IMR-90 (cell line): ENCODE results near the gene SLC23A1. TPM values are rescaled to one million over a fixed set of nuclear protein-coding genes. Genes with fewer than 3 reads are reported as not detected.

Experiments
- ATAC-seq: fragments of 200-7000 bp; cut with Tn5 transposase; 2 replicates; pipeline ENCODE4 v1.9.1; 2020; ENCODE audit warnings: low read depth, mild to moderate bottlenecking, moderate library complexity
- BruUV-seq: library from RNA; stranded (reverse); fragments of 400-500 nt; replicated peaks from 2 replicates; lab custom pipeline; 2021; lab: Mats Ljungman, UMichigan
- CTCF ChIA-PET: fragments of 300-600 bp; formaldehyde crosslinking; extraction: SDS; loops from one replicate; lab custom pipeline; 2021; ENCODE audit warnings: antibody characterized with exemption; lab: Yijun Ruan, JAX
- POLR2A ChIA-PET: fragments of 300-600 bp; sonication (Branson Sonifier 250); formaldehyde crosslinking; loops from one replicate; lab custom pipeline; 2022; ENCODE audit warnings: antibody characterized with exemption; ENCODE audit not compliant: unreplicated experiment; lab: Charles Lee
- DNase-seq: peaks from one replicate; pipeline ENCODE4 v3.0.0; 2013
- H2AFZ ChIP-seq: replicated peaks from 2 replicates; pipeline ENCODE3; 2013; ENCODE audit warnings: low read length, mild to moderate bottlenecking; ENCODE audit not compliant: poor library complexity
- H2AK5ac ChIP-seq: 2 replicates; pipeline ENCODE4 v1.6.1; 2013; ENCODE audit warnings: low read depth, low read length, inconsistent platforms
- H2AK9ac ChIP-seq: replicated peaks from 2 replicates; pipeline ENCODE3; 2013; ENCODE audit warnings: mild to moderate bottlenecking, low read depth, low read length, moderate library complexity; ENCODE audit not compliant: poor library complexity
- H2BK120ac ChIP-seq: 2 replicates; pipeline ENCODE4 v1.6.1; 2013; ENCODE audit warnings: low read depth, low read length, inconsistent platforms
- H2BK15ac ChIP-seq: 3 replicates; pipeline ENCODE4 v1.6.1; 2013; ENCODE audit warnings: low read depth, low read length, inconsistent platforms
- H2BK20ac ChIP-seq: 2 replicates; pipeline ENCODE4 v1.6.1; 2013; ENCODE audit warnings: low read depth, mild to moderate bottlenecking, inconsistent platforms, low read length, moderate library complexity
- H2BK5ac ChIP-seq: 2 replicates; pipeline ENCODE4 v1.6.1; 2013; ENCODE audit warnings: mild to moderate bottlenecking, low read depth, low read length, inconsistent platforms; ENCODE audit not compliant: poor library complexity, severe bottlenecking
- H3K14ac ChIP-seq: replicated peaks from 2 replicates; pipeline ENCODE4 v1.6.1; 2013; ENCODE audit warnings: low read depth, low read length, inconsistent platforms
- H3K18ac ChIP-seq: 2 replicates; pipeline ENCODE4 v1.6.1; 2013; ENCODE audit warnings: low read depth, low read length, control low read depth
- H3K23ac ChIP-seq: 2 replicates; pipeline ENCODE4 v1.6.1; 2013; ENCODE audit warnings: low read depth, low read length, inconsistent platforms
- H3K27ac ChIP-seq: 2 replicates; pipeline ENCODE4 v1.5.1; 2013; ENCODE audit warnings: mild to moderate bottlenecking, control low read depth, low read length; ENCODE audit not compliant: insufficient read depth
- H3K27me3 ChIP-seq: 2 replicates; pipeline ENCODE4 v1.6.1; 2013; ENCODE audit warnings: low read length; ENCODE audit not compliant: control insufficient read depth, insufficient read depth
- H3K36me3 ChIP-seq: 2 replicates; pipeline ENCODE4 v1.6.1; 2013; ENCODE audit warnings: low read length, mixed read lengths; ENCODE audit not compliant: control insufficient read depth, insufficient read depth
- H3K4ac ChIP-seq: 2 replicates; pipeline ENCODE4 v1.6.1; 2013; ENCODE audit warnings: low read depth, low read length, inconsistent platforms
- H3K4me1 ChIP-seq: 2 replicates; pipeline ENCODE4 v1.6.1; 2013; ENCODE audit warnings: low read length, mixed read lengths; ENCODE audit not compliant: control insufficient read depth, insufficient read depth
- H3K4me2 ChIP-seq: 2 replicates; pipeline ENCODE4 v1.6.1; 2013; ENCODE audit warnings: low read depth, mild to moderate bottlenecking, control low read depth, low read length, moderate library complexity
- H3K4me3 ChIP-seq: 2 replicates; pipeline ENCODE4 v1.5.1; 2013; ENCODE audit warnings: low read depth, mild to moderate bottlenecking, control low read depth, low read length, moderate library complexity; ENCODE audit not compliant: insufficient read depth
- H3K56ac ChIP-seq: 2 replicates; pipeline ENCODE4 v1.6.1; 2013; ENCODE audit warnings: low read length, inconsistent platforms; ENCODE audit not compliant: insufficient read depth; ENCODE audit errors: extremely low read depth
- H3K79me1 ChIP-seq, 2 experiments: 2 replicates each; pipeline ENCODE4 v1.6.1; 2013; ENCODE audit warnings: low read length in 2 of 2, inconsistent platforms in 1 of 2, low read depth in 1 of 2
- H3K9ac ChIP-seq: 2 replicates; pipeline ENCODE4 v1.6.1; 2013; ENCODE audit warnings: low read depth, low read length, control low read depth
- H3K9me1 ChIP-seq: 2 replicates; pipeline ENCODE4 v1.6.1; 2013; ENCODE audit warnings: low read length, inconsistent platforms; ENCODE audit not compliant: insufficient read depth
- H3K9me3 ChIP-seq: 2 replicates; pipeline ENCODE4 v1.6.1; 2013; ENCODE audit warnings: low read length; ENCODE audit not compliant: control insufficient read depth, insufficient read depth
- H4K20me1 ChIP-seq: 2 replicates; pipeline ENCODE4 v1.6.1; 2013; ENCODE audit warnings: low read length, inconsistent platforms; ENCODE audit not compliant: insufficient read depth
- H4K5ac ChIP-seq: 2 replicates; pipeline ENCODE4 v1.6.1; 2013; ENCODE audit warnings: mild to moderate bottlenecking, low read depth, low read length, control low read depth
- H4K8ac ChIP-seq, 2 experiments: 2 replicates each; pipeline ENCODE4 v1.6.1; 2013; ENCODE audit warnings: low read depth in 2 of 2, low read length in 2 of 2, control low read depth in 1 of 2, inconsistent platforms in 1 of 2
- H4K91ac ChIP-seq: 2 replicates; pipeline ENCODE4 v1.6.1; 2013; ENCODE audit warnings: low read depth, low read length, inconsistent platforms; ENCODE audit not compliant: insufficient read depth
- BHLHE40 ChIP-seq: fragments of 150-350 bp; IDR thresholded peaks from 2 replicates; pipeline ENCODE4 v1.6.1; 2016; ENCODE audit warnings: mild to moderate bottlenecking, low read depth, low read length
- CEBPB ChIP-seq: IDR thresholded peaks from 2 replicates; pipeline ENCODE4 v1.6.1; 2012; ENCODE audit warnings: low read depth, low read length, improper control_type of control experiment
- CHD1 ChIP-seq: IDR thresholded peaks from 2 replicates; pipeline ENCODE4 v1.6.1; 2012; ENCODE audit warnings: low read depth, low read length, improper control_type of control experiment
- MAFK ChIP-seq: IDR thresholded peaks from 2 replicates; pipeline ENCODE4 v1.6.1; 2012; ENCODE audit warnings: low read depth, low read length, improper control_type of control experiment
- MAZ ChIP-seq: IDR thresholded peaks from 2 replicates; pipeline ENCODE4 v1.6.1; 2012; ENCODE audit warnings: low read depth, mild to moderate bottlenecking, low read length, improper control_type of control experiment, moderate library complexity, borderline replicate concordance
- MXI1 ChIP-seq: IDR thresholded peaks from 2 replicates; pipeline ENCODE4 v1.6.1; 2012; ENCODE audit warnings: low read depth, mild to moderate bottlenecking, low read length, moderate library complexity, borderline replicate concordance
- NFE2L2 ChIP-seq: fragments of 150-350 bp; IDR thresholded peaks from 2 replicates; pipeline ENCODE4 v1.6.1; 2016; ENCODE audit warnings: low read depth, mild to moderate bottlenecking, low read length
- POLR2A ChIP-seq: IDR thresholded peaks from 2 replicates; pipeline ENCODE4 v1.6.1; 2012; ENCODE audit warnings: mild to moderate bottlenecking, low read depth, low read length
- RAD21 ChIP-seq: IDR thresholded peaks from 2 replicates; pipeline ENCODE4 v1.6.1; 2012; ENCODE audit warnings: low read length, improper control_type of control experiment
- RFX5 ChIP-seq: IDR thresholded peaks from 2 replicates; pipeline ENCODE4 v1.8.0; 2012; ENCODE audit warnings: low read depth, mild to moderate bottlenecking, low read length, moderate library complexity
- SMC3 ChIP-seq: fragments of 150-350 bp; IDR thresholded peaks from 2 replicates; pipeline ENCODE4 v1.6.1; 2016; ENCODE audit warnings: low read depth, mild to moderate bottlenecking, antibody characterized with exemption, low read length, moderate library complexity
- WGBS, 2 experiments: methylation state at CpG; one replicate each; pipeline versions ENCODE4 v1.1.5 to v1.1.7; 2013; ENCODE audit warnings: missing lambda C conversion rate in 2 of 2; ENCODE audit not compliant: insufficient read length in 1 of 2; ENCODE audit errors: extremely low coverage in 2 of 2; 5-methylcytosine and 5-hydroxymethylcytosine counted together
- dilution Hi-C: fragments of 300-500 bp; cut with HindIII; formaldehyde crosslinking; loops from one replicate; pipeline ENCODE4 v1.14.3; 2018; ENCODE audit warnings: low sequenced_read_pairs; ENCODE audit not compliant: unreplicated experiment
- in situ Hi-C: fragments of 300-500 bp; cut with MboI; formaldehyde crosslinking; loops from 3 replicates; pipeline ENCODE4 v1.14.3; 2019; ENCODE audit warnings: low sequenced_read_pairs, inconsistent platforms, mixed read lengths
- intact Hi-C: fragments of 100-400 bp; cut with micrococcal nuclease; formaldehyde crosslinking; loops from 2 replicates; pipeline ENCODE4 v1.10.0; 2022
- polyA plus RNA-seq, 3 experiments: library from polyadenylated mRNA; depleted of rRNA; stranded (reverse); fragments of >200 nt; gene quantifications; 2 replicates each; pipeline ENCODE4 v1.2.3, GENCODE V29; 2012; ENCODE audit warnings: low replicate concordance in 1 of 3
- total RNA-seq: library from RNA; depleted of rRNA; stranded (reverse); fragments of >200 nt; gene quantifications from 2 replicates; pipeline ENCODE4 v1.2.3, GENCODE V29; 2012
- TF ChIP-seq, protein P1 (sequence below): fragments of 150-350 bp; IDR thresholded peaks from 2 replicates; pipeline ENCODE4 v1.6.1; 2016; ENCODE audit warnings: low read depth, mild to moderate bottlenecking, low read length, moderate library complexity, borderline replicate concordance
- TF ChIP-seq, protein P2 (sequence below): fragments of 150-350 bp; IDR thresholded peaks from 2 replicates; pipeline ENCODE4 v1.6.1; 2017; ENCODE audit warnings: mild to moderate bottlenecking, antibody characterized with exemption, low read length, low read depth
- TF ChIP-seq, protein P3 (sequence below): conservative IDR thresholded peaks from 2 replicates; pipeline ENCODE4 v1.5.1; 2012; ENCODE audit warnings: mild to moderate bottlenecking, low read depth, low read length, improper control_type of control experiment

Gene SLC23A1
- total and polyA plus RNA-seq, 2 of the 4 experiments (the other 2 are of a cell fraction), result not detected

DNA sequence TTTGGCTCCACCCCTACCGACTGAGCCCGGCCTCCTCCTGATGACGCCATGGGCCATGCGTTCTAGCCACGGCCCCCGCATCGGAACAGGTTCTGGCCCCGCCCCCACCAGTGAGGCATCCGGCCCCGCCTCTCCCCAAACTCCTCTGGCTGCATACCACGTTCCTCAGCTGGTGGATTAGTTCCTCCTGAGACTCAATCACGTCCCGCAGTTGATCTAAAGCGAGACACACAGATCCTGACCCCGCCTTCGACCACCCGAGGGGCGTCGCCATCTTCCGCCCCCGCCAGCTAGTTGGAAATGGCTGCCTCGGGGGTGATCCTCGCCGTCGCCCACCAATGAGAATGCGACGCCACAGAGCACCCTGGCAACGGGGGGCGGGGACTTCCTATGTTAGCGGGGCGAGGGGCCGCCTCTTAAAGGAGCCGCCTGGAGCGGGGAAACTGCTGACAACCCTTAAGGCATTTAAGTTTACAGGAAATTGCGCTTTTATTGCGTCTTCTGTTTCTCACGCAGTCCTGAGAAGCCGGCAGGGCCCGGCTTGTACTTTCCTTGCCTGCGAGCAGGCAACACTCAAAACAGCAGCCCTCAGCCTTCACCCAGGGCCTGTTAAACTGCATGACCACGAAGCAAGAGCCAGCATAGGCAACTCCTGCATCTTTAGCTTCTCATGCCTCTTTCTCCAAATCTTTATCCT, 20.8 kb upstream of the SLC23A1 start, which contains the start of gene SPATA24:
SPATA24 (minus strand) TSS at position 303 of the 697 bp plus-strand sequence; CDS start at position 274, 29 bp downstream.
- Histone ChIP-seq H2AFZ (peak within 1 kb of the TSS; percentile 98), H2BK20ac (peak within 1 kb of the TSS; percentile 59), H4K8ac (peak within 1 kb of the TSS; percentile 95 to 98), H4K91ac (peak within 1 kb of the TSS; percentile 96), H4K20me1 (no peaks in the 10 kb centered on the region; the same call in 1 of the 2 replicates), H3K4me1 (peaks cover 4% of the 10 kb centered on the region), H3K18ac (peak within 1 kb of the TSS; percentile 94), H3K79me1 (peaks cover 0 to 14% of the 10 kb centered on the region in 2 experiments; a peak in 1 of 4 replicates), H3K4ac (peak within 1 kb of the TSS; percentile 97), H3K4me3 (peak within 1 kb of the TSS; percentile 59), H3K36me3 (no peaks in the 10 kb centered on the region), H2BK5ac (peak within 1 kb of the TSS; percentile 92), H2AK9ac (peak within 1 kb of the TSS; percentile 90), H3K27ac (peak within 1 kb of the TSS; percentile 93), H3K9me1 (peaks cover 8% of the 10 kb centered on the region), H3K23ac (peak within 1 kb of the TSS; percentile 92), H2AK5ac (peak within 1 kb of the TSS; percentile 68), H3K9me3 (no peaks in the 10 kb centered on the region), H3K9ac (peak within 1 kb of the TSS; percentile 86), H2BK120ac (peak within 1 kb of the TSS; percentile 95), H2BK15ac (peak within 1 kb of the TSS; percentile 98; the same call in 2 of the 3 replicates), H3K4me2 (peak within 1 kb of the TSS; percentile 95), H3K27me3 (no peaks in the 10 kb centered on the region), H3K14ac (peak within 1 kb of the TSS; percentile 97), H3K56ac (peak within 1 kb of the TSS; percentile 91), H4K5ac (peak within 1 kb of the TSS; percentile 96)
- DNase-seq (peak; percentile 96), ATAC-seq (peak; percentile 98)
- POLR2A ChIA-PET, result no interaction called here
- CTCF ChIA-PET, result interaction anchor here (0.7 to 1.0 kb wide), 2 partner anchors 10 to 361 kb away, joined by 3 read pairs; no protein-coding TSS in a partner anchor
- in situ Hi-C loops (no loop called here), dilution Hi-C loops (loop anchor here (25.0 kb wide), 1 partner anchor 108 kb away; no protein-coding TSS in a partner anchor), intact Hi-C loops (no loop called here)
- WGBS, 2 experiments, result 0% methylated on average over 29 of the region's 41 CpGs; no CpG with 5 or more reads in 1 of the 2 experiments
- no TSS peak for BruUV-seq
- TF ChIP-seq, protein P1, sequence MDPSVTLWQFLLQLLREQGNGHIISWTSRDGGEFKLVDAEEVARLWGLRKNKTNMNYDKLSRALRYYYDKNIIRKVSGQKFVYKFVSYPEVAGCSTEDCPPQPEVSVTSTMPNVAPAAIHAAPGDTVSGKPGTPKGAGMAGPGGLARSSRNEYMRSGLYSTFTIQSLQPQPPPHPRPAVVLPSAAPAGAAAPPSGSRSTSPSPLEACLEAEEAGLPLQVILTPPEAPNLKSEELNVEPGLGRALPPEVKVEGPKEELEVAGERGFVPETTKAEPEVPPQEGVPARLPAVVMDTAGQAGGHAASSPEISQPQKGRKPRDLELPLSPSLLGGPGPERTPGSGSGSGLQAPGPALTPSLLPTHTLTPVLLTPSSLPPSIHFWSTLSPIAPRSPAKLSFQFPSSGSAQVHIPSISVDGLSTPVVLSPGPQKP, result no peak
- TF ChIP-seq, protein P2, sequence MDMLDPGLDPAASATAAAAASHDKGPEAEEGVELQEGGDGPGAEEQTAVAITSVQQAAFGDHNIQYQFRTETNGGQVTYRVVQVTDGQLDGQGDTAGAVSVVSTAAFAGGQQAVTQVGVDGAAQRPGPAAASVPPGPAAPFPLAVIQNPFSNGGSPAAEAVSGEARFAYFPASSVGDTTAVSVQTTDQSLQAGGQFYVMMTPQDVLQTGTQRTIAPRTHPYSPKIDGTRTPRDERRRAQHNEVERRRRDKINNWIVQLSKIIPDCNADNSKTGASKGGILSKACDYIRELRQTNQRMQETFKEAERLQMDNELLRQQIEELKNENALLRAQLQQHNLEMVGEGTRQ, result no peak
- TF ChIP-seq RFX5, result no peak
- peak; percentile 76 for TF ChIP-seq MXI1
- TF ChIP-seq, protein P3, sequence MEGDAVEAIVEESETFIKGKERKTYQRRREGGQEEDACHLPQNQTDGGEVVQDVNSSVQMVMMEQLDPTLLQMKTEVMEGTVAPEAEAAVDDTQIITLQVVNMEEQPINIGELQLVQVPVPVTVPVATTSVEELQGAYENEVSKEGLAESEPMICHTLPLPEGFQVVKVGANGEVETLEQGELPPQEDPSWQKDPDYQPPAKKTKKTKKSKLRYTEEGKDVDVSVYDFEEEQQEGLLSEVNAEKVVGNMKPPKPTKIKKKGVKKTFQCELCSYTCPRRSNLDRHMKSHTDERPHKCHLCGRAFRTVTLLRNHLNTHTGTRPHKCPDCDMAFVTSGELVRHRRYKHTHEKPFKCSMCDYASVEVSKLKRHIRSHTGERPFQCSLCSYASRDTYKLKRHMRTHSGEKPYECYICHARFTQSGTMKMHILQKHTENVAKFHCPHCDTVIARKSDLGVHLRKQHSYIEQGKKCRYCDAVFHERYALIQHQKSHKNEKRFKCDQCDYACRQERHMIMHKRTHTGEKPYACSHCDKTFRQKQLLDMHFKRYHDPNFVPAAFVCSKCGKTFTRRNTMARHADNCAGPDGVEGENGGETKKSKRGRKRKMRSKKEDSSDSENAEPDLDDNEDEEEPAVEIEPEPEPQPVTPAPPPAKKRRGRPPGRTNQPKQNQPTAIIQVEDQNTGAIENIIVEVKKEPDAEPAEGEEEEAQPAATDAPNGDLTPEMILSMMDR, result no peak
- TF ChIP-seq MAFK, result peak; percentile 43; the same call in 1 of the 2 replicates
- peak; percentile 84; the same call in 1 of the 2 replicates for TF ChIP-seq MAZ
- TF ChIP-seq POLR2A, result peak; percentile 73
- no peak for TF ChIP-seq SMC3
- TF ChIP-seq NFE2L2, result no peak; the same call in 1 of the 2 replicates
- no peak for TF ChIP-seq CEBPB
- TF ChIP-seq CHD1, result no peak
- no peak for TF ChIP-seq RAD21
- no peak for TF ChIP-seq BHLHE40
